PC-9 (cell line): ENCODE measurements around the gene ATP5PO.

Experiments
- EZH2 ChIP-seq: fragments of 200-600 bp; sonication (generic); IDR thresholded peaks from 2 replicates; pipeline ENCODE4 v1.8.0; 2017; ENCODE audit warnings: antibody characterized with exemption, low read depth
- TF ChIP-seq, protein P1 (sequence below): fragments of 200-600 bp; sonication (generic); conservative IDR thresholded peaks from 2 replicates; pipeline ENCODE4 v1.6.1; 2017; ENCODE audit warnings: mixed run types, antibody characterized with exemption, mild to moderate bottlenecking, moderate library complexity

DNA sequence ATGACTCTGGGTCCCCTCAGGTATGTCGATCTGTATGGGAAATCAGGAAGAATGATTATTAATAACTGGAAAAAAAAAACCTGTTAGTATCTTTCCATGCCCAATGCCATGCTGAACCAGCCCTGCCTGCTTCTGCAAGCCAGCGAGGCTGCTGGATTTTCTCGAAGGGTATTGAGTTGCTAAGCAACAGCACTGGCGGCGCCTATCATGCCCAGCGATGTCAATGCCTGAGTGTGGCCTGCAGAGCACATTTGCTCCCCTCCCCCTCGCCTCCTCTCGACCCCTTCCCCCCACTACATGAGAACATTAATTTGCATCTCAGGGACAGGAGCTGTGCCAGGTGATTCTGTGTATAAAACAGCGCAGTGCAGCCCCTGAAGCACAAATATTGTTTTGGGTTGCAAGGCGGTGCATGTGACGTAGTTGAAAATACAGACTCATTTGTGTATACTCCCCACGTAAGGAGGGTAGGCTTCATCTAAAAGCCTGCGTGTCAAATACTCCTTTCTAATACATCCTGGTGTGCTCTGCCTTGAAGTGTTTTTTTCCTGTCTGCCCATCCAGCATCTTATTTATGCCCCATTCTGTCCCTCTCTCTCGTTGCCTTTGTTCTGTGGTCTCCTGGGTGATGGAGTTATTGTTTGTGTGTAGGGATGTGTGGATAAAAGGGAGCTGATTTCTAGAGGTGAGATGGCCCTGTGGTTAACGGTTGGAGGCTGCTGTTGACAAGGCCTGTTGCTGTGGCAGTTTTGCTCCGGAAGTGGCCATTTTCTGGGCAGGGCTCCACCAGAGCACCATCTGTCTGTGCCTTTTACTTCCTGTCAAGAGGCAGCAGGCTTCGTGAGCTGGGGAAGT is 32.7 kb upstream of the ATP5PO start:
- TF ChIP-seq, protein P1, sequence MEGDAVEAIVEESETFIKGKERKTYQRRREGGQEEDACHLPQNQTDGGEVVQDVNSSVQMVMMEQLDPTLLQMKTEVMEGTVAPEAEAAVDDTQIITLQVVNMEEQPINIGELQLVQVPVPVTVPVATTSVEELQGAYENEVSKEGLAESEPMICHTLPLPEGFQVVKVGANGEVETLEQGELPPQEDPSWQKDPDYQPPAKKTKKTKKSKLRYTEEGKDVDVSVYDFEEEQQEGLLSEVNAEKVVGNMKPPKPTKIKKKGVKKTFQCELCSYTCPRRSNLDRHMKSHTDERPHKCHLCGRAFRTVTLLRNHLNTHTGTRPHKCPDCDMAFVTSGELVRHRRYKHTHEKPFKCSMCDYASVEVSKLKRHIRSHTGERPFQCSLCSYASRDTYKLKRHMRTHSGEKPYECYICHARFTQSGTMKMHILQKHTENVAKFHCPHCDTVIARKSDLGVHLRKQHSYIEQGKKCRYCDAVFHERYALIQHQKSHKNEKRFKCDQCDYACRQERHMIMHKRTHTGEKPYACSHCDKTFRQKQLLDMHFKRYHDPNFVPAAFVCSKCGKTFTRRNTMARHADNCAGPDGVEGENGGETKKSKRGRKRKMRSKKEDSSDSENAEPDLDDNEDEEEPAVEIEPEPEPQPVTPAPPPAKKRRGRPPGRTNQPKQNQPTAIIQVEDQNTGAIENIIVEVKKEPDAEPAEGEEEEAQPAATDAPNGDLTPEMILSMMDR, result no peak
- no peak for TF ChIP-seq EZH2
